ENCODE measurements around the gene RAP1GAP.

RAP1GAP gene

DNA sequence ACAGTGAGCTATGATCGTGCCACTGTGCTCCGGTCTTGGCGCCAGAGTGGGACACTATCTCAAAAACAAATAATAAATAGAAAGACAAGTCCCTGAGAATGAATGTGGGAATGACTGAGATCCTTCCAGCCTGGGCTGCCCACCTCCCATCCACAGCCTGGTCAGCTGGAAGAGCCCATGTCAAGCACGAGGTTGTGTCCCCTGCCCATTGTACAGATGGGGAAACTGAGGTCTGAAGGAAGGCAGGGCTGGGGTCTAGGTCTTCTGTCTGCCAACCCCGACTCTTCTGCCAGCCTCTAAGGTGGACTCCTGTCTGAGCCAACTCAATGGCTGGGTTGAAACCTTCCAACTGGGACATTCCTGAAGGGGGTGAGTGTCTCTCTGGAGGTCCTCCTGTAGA lies 79.5 kb downstream of the RAP1GAP start:
- Mint-ChIP-seq H3K9me3 (no peaks in the 10 kb centered on the region), H3K27me3 (ENCODE audit: low read depth, poor library complexity) (peaks cover 29% of the 10 kb centered on the region), H3K4me3 (no peak overlapping the region), H3K36me3 (ENCODE audit: low read depth) (no peaks in the 10 kb centered on the region), H3K4me1 (peaks cover 21% of the 10 kb centered on the region), H3K27ac (no peak overlapping the region)
- no peak for DNase-seq
- TF ChIP-seq, protein P1, sequence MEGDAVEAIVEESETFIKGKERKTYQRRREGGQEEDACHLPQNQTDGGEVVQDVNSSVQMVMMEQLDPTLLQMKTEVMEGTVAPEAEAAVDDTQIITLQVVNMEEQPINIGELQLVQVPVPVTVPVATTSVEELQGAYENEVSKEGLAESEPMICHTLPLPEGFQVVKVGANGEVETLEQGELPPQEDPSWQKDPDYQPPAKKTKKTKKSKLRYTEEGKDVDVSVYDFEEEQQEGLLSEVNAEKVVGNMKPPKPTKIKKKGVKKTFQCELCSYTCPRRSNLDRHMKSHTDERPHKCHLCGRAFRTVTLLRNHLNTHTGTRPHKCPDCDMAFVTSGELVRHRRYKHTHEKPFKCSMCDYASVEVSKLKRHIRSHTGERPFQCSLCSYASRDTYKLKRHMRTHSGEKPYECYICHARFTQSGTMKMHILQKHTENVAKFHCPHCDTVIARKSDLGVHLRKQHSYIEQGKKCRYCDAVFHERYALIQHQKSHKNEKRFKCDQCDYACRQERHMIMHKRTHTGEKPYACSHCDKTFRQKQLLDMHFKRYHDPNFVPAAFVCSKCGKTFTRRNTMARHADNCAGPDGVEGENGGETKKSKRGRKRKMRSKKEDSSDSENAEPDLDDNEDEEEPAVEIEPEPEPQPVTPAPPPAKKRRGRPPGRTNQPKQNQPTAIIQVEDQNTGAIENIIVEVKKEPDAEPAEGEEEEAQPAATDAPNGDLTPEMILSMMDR (IDR thresholded peaks at IDR 0.05) = no peak

DNA sequence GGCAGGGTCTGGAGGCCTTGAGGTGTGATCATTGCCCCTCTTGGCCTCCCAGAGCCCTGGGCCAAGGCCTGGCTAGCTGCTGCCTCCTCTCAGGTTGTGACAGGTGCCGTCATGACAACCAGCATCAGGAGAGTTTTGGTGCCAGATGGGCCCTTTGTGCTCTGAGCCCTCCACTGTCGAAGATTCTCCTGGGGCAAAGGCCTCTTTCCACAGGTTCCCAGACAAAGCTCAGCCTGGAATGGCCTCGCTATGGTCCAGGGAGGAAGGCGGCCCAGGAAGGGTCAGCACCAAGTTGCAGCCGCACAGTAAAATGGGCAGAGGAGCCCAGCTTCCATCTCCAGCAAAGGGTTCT lies 81.6 kb downstream of the RAP1GAP start:
- H3K4me3 Mint-ChIP-seq = no peak overlapping the region
- peaks cover 21% of the 10 kb centered on the region for H3K4me1 Mint-ChIP-seq
- TF ChIP-seq, protein P1 (IDR thresholded peaks at IDR 0.05) = no peak
- no peak for DNase-seq
- no peaks in the 10 kb centered on the region for H3K9me3 Mint-ChIP-seq
- peaks cover 39% of the 10 kb centered on the region for H3K27me3 Mint-ChIP-seq (ENCODE audit: low read depth, poor library complexity)
- no peaks in the 10 kb centered on the region for H3K36me3 Mint-ChIP-seq (ENCODE audit: low read depth)
- no peak overlapping the region for H3K27ac Mint-ChIP-seq

DNA sequence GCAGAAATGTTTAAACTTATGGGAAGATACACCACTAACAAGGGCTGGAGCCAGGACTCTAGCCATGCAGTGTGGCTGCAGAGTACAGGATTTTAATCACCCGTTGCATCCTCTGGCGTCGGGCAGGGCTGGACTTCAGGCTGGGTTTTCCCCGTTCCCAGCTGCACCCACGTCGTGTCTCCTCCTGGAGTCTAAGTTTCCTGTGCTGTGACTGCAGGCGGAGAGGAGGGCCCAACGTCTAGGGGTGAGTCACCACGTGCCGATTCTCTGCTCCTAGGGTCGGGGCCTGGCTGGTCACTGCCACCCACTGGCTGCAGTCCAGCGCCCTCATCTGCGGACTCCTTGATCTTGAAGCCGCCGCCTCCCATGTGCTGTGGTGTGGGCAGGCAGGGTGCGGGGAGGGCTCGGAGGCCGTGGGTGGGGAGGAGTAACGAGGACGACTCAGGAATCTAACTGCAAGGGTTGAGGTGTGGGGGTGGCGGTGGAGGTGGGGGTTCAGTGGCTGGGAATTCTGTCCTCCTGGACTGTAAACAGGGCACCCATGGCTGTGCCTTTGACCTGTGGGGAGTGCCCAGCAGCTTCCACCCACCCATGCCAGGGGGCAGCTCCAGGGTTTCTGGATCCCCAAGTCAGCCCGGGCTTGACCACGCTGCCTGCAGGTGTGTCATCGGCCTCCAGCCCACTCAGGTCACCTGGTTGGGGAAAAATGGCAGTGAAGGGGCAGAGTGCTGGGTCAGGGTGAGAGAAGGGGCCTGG lies 82.1 kb downstream of the RAP1GAP start:
- Mint-ChIP-seq H3K9me3 (no peaks in the 10 kb centered on the region), H3K36me3 (ENCODE audit: low read depth) (no peaks in the 10 kb centered on the region), H3K27me3 (ENCODE audit: low read depth, poor library complexity) (peaks cover 39% of the 10 kb centered on the region), H3K4me3 (no peak overlapping the region), H3K27ac (no peak overlapping the region), H3K4me1 (peaks cover 21% of the 10 kb centered on the region)
- TF ChIP-seq, protein P1 (IDR thresholded peaks at IDR 0.05) = no peak
- DNase-seq = peak; percentile 55

DNA sequence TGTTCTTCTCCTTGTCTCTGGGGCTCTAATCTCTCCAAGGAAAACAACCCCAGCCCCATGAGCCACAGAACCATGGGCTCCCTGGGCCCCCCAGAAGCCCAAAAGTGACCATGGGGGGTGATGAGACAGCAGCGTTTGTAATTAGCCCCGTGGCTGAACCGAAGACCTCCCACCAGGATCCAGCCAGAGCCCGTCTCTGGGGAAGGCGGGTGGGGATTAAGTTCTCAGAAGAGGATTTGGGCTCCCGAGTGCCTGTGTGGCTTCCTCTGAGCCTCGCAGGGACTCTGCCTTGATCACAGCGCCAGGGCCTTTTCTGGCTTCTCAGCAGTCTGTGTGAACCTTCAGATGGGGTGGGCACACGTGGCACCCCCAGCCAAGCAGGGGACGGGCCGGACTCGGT lies 82.9 kb downstream of the RAP1GAP start:
- Mint-ChIP-seq H3K9me3 (no peaks in the 10 kb centered on the region), H3K36me3 (ENCODE audit: low read depth) (no peaks in the 10 kb centered on the region)
- TF ChIP-seq, protein P1 (IDR thresholded peaks at IDR 0.05) = no peak

DNA sequence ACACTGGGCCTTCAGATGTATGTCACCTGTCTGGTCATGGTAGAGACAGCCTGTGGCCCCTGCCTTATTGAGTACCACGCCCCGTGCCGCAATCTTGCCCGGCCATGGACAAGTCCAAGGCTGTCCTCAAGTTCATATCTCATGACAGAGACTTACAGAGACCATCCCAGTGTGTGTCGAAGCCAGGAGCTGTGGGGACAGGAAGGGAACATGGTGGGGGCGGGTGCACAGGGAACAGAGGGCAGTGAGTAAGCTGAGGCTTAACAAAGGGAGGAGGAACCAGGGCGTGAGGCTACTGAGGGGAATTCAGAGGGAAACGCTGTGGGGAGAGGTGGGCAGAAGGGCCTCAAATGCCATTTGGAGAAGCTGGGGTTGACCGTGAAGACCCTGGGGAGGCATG lies 84.1 kb downstream of the RAP1GAP start:
- DNase-seq = no peak
- Mint-ChIP-seq H3K27ac (no peak overlapping the region), H3K4me3 (no peak overlapping the region), H3K27me3 (ENCODE audit: low read depth, poor library complexity) (peaks cover 47% of the 10 kb centered on the region), H3K4me1 (peaks cover 16% of the 10 kb centered on the region), H3K9me3 (no peaks in the 10 kb centered on the region), H3K36me3 (ENCODE audit: low read depth) (no peaks in the 10 kb centered on the region)
- TF ChIP-seq, protein P1 (IDR thresholded peaks at IDR 0.05) = no peak

More for the DNA sequence above, 82.9 kb downstream of the RAP1GAP start:
- Mint-ChIP-seq H3K4me1 (peaks cover 21% of the 10 kb centered on the region), H3K27me3 (ENCODE audit: low read depth, poor library complexity) (peaks cover 42% of the 10 kb centered on the region), H3K27ac (no peak overlapping the region), H3K4me3 (no peak overlapping the region)
- DNase-seq = no peak

DNA sequence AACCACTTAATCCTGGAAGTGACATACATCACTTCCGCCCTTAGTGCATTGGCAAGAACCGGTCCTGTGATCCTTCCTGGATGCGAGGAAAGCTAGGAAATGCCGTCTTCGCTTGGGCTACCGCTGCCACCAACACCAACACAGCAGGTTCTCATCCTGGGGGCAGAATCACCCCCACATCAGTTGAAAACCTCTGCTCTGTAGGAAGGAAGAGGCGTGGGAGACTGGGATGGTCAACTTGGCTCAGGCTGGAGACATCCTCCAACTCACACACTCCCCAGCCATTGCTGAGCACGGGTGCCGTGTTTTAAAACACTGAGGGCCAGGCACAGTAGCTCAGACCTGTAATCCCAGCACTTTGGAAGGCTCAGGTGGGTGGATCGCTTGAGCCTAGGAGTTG lies 85.1 kb downstream of the RAP1GAP start:
- no peak overlapping the region for H3K27ac Mint-ChIP-seq
- TF ChIP-seq, protein P1 (IDR thresholded peaks at IDR 0.05) = no peak
- no peaks in the 10 kb centered on the region for H3K36me3 Mint-ChIP-seq (ENCODE audit: low read depth)
- no peak for DNase-seq
- no peaks in the 10 kb centered on the region for H3K9me3 Mint-ChIP-seq
- H3K4me3 Mint-ChIP-seq = no peak overlapping the region
- peaks cover 52% of the 10 kb centered on the region for H3K27me3 Mint-ChIP-seq (ENCODE audit: low read depth, poor library complexity)
- peaks cover 16% of the 10 kb centered on the region for H3K4me1 Mint-ChIP-seq

Measured in nephron progenitor cell (in vitro differentiated cells).